Epithelial cell of esophagus (primary cell): Measurements from ENCODE around the gene LRRC3C.

Experiments
- DNase-seq: peaks from one replicate; pipeline ENCODE4 v3.0.0; 2010; ENCODE audit warnings: low read depth
- H3K4me3 ChIP-seq: 2 replicates; pipeline ENCODE4 v1.5.1; 2011; ENCODE audit warnings: mild to moderate bottlenecking, low read length, control low read depth
- TF ChIP-seq, protein P1 (sequence below): IDR thresholded peaks from 2 replicates; pipeline ENCODE4 v1.5.1; 2011; ENCODE audit warnings: low read depth, mild to moderate bottlenecking, low read length, control low read depth, inconsistent platforms; ENCODE audit not compliant: insufficient read depth; ENCODE audit errors: missing control alignments

LRRC3C gene

DNA sequence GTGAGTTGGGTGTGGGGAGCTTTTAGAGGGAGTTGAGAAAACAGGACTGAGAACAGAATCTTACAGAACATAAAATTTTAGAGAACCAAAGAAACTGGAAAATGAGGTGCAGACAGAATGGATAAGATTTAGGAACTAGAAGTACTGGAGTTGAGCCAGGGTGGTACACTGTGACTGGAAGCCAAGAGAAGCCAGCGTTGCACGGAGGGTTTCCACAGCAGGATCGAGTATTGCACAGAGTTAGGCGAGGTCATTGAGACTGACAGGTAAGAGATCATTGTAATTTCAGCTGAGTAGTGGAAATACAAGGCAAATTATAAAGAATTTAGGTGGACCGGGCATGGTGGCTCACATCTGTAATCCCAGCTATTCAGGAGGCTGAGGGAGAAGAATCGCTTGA, 41.8 kb downstream of the LRRC3C start:
- DNase-seq, result no peak
- TF ChIP-seq, protein P1, sequence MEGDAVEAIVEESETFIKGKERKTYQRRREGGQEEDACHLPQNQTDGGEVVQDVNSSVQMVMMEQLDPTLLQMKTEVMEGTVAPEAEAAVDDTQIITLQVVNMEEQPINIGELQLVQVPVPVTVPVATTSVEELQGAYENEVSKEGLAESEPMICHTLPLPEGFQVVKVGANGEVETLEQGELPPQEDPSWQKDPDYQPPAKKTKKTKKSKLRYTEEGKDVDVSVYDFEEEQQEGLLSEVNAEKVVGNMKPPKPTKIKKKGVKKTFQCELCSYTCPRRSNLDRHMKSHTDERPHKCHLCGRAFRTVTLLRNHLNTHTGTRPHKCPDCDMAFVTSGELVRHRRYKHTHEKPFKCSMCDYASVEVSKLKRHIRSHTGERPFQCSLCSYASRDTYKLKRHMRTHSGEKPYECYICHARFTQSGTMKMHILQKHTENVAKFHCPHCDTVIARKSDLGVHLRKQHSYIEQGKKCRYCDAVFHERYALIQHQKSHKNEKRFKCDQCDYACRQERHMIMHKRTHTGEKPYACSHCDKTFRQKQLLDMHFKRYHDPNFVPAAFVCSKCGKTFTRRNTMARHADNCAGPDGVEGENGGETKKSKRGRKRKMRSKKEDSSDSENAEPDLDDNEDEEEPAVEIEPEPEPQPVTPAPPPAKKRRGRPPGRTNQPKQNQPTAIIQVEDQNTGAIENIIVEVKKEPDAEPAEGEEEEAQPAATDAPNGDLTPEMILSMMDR, result no peak
- H3K4me3 ChIP-seq, result no peak overlapping the region

DNA sequence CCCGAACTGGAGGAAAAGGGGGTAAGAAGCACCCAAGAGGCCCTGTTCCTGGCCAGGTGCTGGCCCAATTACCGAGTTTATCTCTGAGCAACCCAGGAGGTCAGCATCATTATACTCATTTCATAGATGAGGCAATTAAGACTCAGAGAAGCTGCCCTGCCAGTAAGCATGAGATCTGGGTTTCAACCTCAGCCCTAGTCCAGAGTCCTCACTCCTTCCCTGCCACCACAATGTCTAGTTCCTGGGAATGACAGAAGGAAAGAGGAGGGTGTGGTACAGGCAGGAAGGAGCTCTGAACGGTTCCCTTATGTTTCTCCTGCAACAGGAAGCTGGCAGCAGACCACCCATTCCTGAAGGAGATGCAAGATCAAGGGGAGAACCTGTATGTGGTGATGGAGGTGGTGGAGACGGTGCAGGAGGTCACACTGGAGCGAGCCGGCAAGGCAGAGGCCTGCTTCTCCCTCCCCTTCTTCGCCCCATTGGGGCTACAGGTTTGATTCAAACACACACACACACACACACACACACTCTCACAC, 42.7 kb downstream of the LRRC3C start:
- TF ChIP-seq, protein P1, result no peak
- no peak overlapping the region for H3K4me3 ChIP-seq
- DNase-seq, result no peak

DNA sequence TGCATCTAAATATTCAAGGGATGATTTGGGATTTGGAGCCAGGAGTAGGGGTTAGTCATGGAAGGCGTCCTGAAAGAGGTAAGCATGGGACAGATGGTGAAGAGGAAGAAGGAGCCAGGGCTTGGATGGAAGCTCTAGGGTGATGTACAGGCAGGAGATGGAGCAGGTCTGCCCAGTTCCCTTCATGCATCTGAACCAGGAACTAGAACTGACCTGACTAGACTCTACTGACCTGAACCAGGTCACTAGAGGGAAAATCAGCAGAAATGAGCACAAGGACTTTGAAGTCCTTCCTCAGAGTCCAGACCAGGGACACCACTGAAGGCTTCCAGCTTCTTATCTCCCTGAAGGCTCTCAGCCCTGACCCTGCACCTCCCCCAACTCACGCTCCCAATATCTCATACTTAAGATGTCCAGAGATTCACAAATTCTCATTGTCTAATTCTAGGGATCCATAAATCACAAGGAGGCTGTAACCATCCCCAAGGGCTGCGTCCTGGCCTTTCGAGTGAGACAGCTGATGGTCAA, 43.6 kb downstream of the LRRC3C start:
- TF ChIP-seq, protein P1, result no peak
- no peak overlapping the region for H3K4me3 ChIP-seq
- no peak for DNase-seq

DNA sequence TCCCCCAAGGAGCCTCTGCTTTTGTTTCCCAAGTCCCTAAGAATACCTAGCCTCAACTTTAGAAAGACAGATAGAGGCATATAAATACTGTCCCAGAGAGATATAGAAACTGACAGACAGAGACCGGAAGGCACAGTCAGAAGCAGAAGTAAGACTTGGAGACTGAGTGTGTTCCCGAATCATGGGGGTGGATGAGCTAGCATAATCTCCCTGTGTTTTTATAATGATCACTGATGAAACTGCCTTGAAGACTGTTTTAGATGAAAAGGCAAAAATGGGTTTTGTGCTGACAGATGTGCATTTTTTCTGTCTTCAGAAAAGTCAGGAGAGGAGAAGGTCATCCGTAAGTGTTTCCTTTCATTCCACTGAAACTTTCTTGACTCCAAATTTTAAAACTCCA, 44.7 kb downstream of the LRRC3C start:
- H3K4me3 ChIP-seq, result no peak overlapping the region
- TF ChIP-seq, protein P1, result no peak
- DNase-seq, result no peak

DNA sequence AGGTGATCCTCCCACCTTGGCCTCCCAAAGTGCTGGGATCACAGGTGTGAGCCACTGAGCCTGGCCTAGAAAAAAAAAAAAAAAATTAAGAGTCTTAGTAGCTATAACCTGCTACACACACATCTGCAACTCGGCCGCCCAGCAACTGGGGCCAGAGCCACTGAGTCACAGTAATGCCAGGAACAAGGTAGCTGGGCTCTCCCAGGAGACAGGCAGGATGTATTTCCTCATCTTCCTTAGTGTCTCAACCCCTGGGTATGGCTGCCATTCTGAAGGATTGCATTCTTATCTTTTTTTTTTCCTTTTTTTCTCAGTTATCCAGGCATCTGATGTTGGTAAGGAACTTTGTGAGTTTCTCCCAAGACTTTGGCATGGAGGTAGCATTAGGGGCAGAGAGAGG, 46.0 kb downstream of the LRRC3C start:
- peak; percentile 86 for DNase-seq
- no peak overlapping the region for H3K4me3 ChIP-seq
- TF ChIP-seq, protein P1, result no peak

DNA sequence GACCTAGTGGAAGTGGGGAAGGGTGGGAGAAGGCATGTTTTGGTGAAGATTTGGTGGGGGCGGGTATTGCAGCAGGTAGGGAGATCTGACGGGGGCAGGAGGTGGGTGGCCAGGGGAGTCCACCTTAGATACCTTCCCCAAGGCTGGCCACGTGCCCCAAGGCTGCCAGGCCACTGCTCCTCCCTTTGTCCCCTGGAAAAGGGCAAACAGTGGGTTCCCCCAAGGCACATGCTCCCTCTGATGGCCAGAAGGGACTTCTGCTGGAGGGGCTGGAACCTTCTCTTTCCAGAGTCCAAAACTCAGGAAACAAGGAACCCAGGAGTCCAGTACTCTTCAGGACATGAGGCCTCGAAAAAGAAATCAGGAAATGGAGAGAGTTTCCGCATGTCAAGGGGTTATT, 46.9 kb downstream of the LRRC3C start:
- TF ChIP-seq, protein P1, result no peak
- no peak overlapping the region for H3K4me3 ChIP-seq
- DNase-seq, result no peak

DNA sequence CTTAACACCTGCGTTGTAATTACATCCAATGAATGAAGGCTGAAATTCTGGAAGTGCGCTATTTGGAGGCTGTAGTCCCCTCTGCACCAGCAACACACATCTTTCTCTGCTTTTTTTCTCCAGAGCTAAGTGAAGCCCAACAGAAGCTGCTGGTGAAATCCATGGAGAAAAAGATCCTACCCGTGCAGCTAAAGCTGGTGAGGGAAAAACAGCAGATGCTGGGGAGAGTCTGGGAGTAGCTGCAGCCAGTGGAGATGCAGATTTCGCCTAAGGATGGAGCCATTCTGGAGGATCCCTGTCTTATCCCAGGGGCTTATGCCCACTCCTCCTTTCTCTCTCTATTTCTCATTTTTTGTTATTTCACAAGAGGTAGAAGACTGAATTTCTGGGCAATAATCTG, 48.3 kb downstream of the LRRC3C start:
- DNase-seq, result no peak
- TF ChIP-seq, protein P1, result no peak
- no peak overlapping the region for H3K4me3 ChIP-seq
